CD8-positive, alpha-beta memory T cell (primary cell): ENCODE data around the gene PDLIM7. TPM values are rescaled to one million over a fixed set of nuclear protein-coding genes. Genes with fewer than 3 reads are reported as not detected.

Experiments used
- CTCF ChIA-PET: fragments of 350-600 bp; sonication (Branson Sonifier 250); formaldehyde crosslinking; loops from one replicate; lab custom pipeline; 2021; ENCODE audit warnings: antibody characterized with exemption; lab: Charles Lee
- POLR2A ChIA-PET: fragments of 350-600 bp; sonication (Branson Sonifier 250); formaldehyde crosslinking; loops from one replicate; lab custom pipeline; 2021; ENCODE audit warnings: antibody characterized with exemption; lab: Charles Lee
- DNase-seq, 5 donors: peaks; one replicate each; pipeline versions ENCODE4 v3.0.0 to v3.0.0-alpha.2; 2020 to 2022; ENCODE audit warnings: mixed read lengths in 1 of 5
- H3K27ac ChIP-seq: one replicate; pipeline ENCODE4 v1.7.0; 2013; ENCODE audit warnings: low read depth, mild to moderate bottlenecking, low read length, moderate library complexity
- H3K27me3 ChIP-seq: 2 replicates; pipeline ENCODE4 v1.7.0; 2013; ENCODE audit warnings: low read length, mild to moderate bottlenecking; ENCODE audit not compliant: insufficient read depth, poor library complexity, severe bottlenecking
- H3K36me3 ChIP-seq: 2 replicates; pipeline ENCODE4 v1.7.0; 2013; ENCODE audit warnings: mild to moderate bottlenecking, low read length, moderate library complexity; ENCODE audit not compliant: insufficient read depth
- H3K4me1 ChIP-seq: 2 replicates; pipeline ENCODE4 v1.7.0; 2013; ENCODE audit warnings: mild to moderate bottlenecking, low read length, moderate library complexity; ENCODE audit not compliant: insufficient read depth
- H3K4me3 ChIP-seq: 2 replicates; pipeline ENCODE4 v1.7.0; 2013; ENCODE audit warnings: mild to moderate bottlenecking, low read length
- H3K9me3 ChIP-seq: 2 replicates; pipeline ENCODE4 v1.7.0; 2013; ENCODE audit warnings: mild to moderate bottlenecking, low read length
- H3K27ac Mint-ChIP-seq, 8 donors: one replicate each; pipeline ENCODE4 v1.8.0; 2020 to 2021; ENCODE audit warnings: mixed read lengths in 8 of 8, mild to moderate bottlenecking in 6 of 8, inconsistent platforms in 3 of 8, moderate library complexity in 3 of 8
- H3K27me3 Mint-ChIP-seq, 2 donors: one replicate each; pipeline ENCODE4 v1.8.0; 2020 to 2021; ENCODE audit warnings: mixed read lengths in 2 of 2, mild to moderate bottlenecking in 1 of 2, moderate library complexity in 1 of 2
- H3K36me3 Mint-ChIP-seq, 3 donors: one replicate each; pipeline ENCODE4 v1.8.0; 2020 to 2021; ENCODE audit warnings: mixed read lengths in 3 of 3, inconsistent platforms in 1 of 3, mild to moderate bottlenecking in 1 of 3
- H3K4me1 Mint-ChIP-seq, 3 donors: one replicate each; pipeline ENCODE4 v1.8.0; 2020 to 2021; ENCODE audit warnings: mixed read lengths in 3 of 3, inconsistent platforms in 1 of 3, mild to moderate bottlenecking in 1 of 3
- H3K4me3 Mint-ChIP-seq, 7 donors: one replicate each; pipeline ENCODE4 v1.8.0; 2020 to 2021; ENCODE audit warnings: mixed read lengths in 7 of 7, mild to moderate bottlenecking in 6 of 7, moderate library complexity in 4 of 7, inconsistent platforms in 2 of 7
- H3K9me3 Mint-ChIP-seq, 5 donors: one replicate each; pipeline ENCODE4 v1.8.0; 2020 to 2022; ENCODE audit warnings: mixed read lengths in 5 of 5, mild to moderate bottlenecking in 3 of 5, moderate library complexity in 2 of 5, inconsistent platforms in 1 of 5
- polyA plus RNA-seq: library from polyadenylated mRNA; unstranded; fragments of 300-500 nt; fragmentation: Illumina TruSeq; gene quantifications from one replicate; pipeline ENCODE4 v1.2.3, GENCODE V29; 2021
- total RNA-seq, 2 experiments: library from RNA; stranded (reverse); gene quantifications; one replicate each; pipeline ENCODE4 v1.2.3, GENCODE V29; 2021

PDLIM7 gene
- total and polyA plus RNA-seq, 3 experiments from 2014 or later: 6.0 to 30.4 (median 28.4) TPM

DNA sequence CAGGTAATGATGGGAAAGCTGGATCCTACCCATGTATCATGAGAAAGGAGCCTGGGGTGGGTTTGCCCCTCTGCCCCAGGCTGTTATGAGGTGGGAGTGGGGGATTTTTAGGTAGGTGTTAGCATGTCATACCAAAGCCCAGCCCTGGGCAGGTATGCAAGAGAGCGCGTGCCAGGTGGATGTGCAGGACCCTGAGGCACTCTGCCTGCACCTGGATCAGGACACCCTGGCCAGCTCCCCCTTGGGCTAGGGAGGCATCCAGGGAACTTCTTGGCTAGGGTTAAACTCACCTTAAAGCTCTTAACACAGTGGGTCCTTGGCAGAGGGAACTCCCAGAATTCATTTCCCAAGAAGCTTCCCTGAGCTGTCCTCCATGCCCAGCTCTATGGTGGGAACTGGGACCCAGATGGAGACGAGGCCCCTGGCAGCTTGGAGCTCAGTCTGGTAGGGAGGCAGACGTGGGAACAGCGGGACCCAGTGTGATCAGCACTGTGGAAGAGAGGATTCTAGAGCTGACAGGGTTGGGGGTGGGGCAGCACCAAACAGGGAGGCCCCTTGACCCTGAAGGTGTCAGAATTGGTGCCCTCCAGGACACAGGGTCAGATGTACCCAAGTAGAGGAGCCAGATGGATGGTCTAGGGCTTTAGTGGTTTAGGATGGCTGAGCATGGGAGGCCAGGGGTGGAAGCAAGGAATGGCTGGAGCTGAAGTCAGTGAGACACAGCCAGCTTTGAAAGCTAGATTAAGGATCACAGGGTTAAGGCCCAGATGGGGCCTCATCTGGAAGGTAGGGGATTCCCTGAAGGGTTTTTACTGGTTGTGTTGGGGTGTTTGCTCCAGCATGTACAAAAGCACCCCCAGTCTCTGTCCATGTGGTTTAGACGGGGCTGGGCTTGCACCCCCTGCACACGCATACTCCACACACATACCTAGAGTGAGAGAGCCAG lies 53.0 kb downstream of the PDLIM7 start:
- H3K27me3 Mint-ChIP-seq: no peaks in the 10 kb centered on the region
- H3K9me3 Mint-ChIP-seq: no peaks in the 10 kb centered on the region
- peak overlapping the region in 6 of 7 donors; percentile 13 to 90 (median 68) for H3K4me3 Mint-ChIP-seq
- Histone ChIP-seq H3K4me3 (no peak overlapping the region), H3K36me3 (peaks cover 24% of the 10 kb centered on the region), H3K4me1 (peaks cover 50% of the 10 kb centered on the region), H3K27ac (peak overlapping the region; percentile 66), H3K27me3 (no peaks in the 10 kb centered on the region), H3K9me3 (no peaks in the 10 kb centered on the region)
- H3K4me1 Mint-ChIP-seq: peaks cover 46 to 63% (median 48%) of the 10 kb centered on the region in 3 donors
- H3K36me3 Mint-ChIP-seq: peaks cover 5 to 34% (median 6%) of the 10 kb centered on the region in 3 donors
- ChIA-PET CTCF (interaction anchor here (1.0 to 20.8 kb wide), 9 partner anchors 8 to 73 kb away, joined by 3 to 326 read pairs (median 5); partner anchors contain the start of genes F12, GRK6 and PFN3), POLR2A (interaction anchor here (1.7 to 8.6 kb wide), 5 partner anchors 11 to 74 kb away, joined by 4 to 154 read pairs (median 57); partner anchors contain the start of gene GRK6)
- DNase-seq: peak in 2 of 5 donors; percentile 38 to 55
- H3K27ac Mint-ChIP-seq: peak overlapping the region; percentile 83 to 100 (median 96)

- Histone ChIP-seq H3K9me3 (no peaks in the 10 kb centered on the region), H3K4me1 (peaks cover 46% of the 10 kb centered on the region), H3K27me3 (no peaks in the 10 kb centered on the region), H3K27ac (no peak overlapping the region), H3K4me3 (no peak overlapping the region), H3K36me3 (peaks cover 29% of the 10 kb centered on the region)
- peaks cover 48 to 66% (median 52%) of the 10 kb centered on the region in 3 donors for H3K4me1 Mint-ChIP-seq
- peak overlapping the region in 1 of 7 donors; percentile 68 for H3K4me3 Mint-ChIP-seq
- DNase-seq: no peak
- peak overlapping the region; percentile 50 to 100 (median 93) for H3K27ac Mint-ChIP-seq
- CTCF ChIA-PET: interaction anchor here (1.1 to 20.8 kb wide), 8 partner anchors 9 to 72 kb away, joined by 3 to 326 read pairs (median 26); partner anchors contain the start of genes F12, GRK6 and PFN3
- POLR2A ChIA-PET: interaction anchor here (0.6 to 8.6 kb wide), 6 partner anchors 12 to 210 kb away, joined by 3 to 154 read pairs (median 52); partner anchors contain the start of gene GRK6
- H3K9me3 Mint-ChIP-seq: no peaks in the 10 kb centered on the region
- H3K27me3 Mint-ChIP-seq: no peaks in the 10 kb centered on the region
- peaks cover 5 to 42% (median 10%) of the 10 kb centered on the region in 3 donors for H3K36me3 Mint-ChIP-seq
These were observed 54.0 kb downstream of the PDLIM7 start for GRCh38 chr5:177443144-177443983.

DNA sequence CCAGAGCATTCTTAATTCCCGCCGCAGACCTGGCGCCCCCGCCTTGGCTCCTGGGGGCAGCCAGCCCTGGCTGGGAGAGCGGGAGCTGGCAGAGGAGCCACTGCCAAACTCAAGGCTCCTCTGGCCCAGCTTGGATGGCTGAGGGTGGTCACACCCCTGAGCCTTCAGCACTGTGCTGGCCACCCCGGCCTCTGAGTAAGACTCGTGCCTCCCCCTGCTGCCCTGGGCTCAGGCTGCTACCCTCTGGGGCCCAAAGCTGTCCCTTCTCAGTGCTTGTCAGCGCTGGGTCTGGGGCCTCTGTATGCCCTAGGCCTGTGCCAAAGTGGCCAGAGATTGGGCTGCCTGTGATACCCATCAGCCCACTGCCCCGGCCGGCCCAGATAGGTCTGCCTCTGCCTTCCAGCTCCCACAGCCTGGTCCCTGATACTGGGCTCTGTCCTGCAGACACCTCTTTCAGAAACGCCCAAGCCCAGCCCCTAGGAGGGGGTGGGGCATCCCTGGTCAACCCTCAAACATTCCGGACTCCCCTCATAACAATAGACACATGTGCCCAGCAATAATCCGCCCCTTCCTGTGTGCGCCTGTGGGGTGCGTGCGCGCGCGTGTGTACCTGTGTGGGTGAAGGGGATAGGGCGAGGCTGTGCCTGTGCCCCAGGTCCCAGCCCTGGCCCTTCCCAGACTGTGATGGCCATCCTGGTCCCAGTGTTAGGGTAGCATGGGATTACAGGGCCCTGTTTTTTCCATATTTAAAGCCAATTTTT lies 55.2 kb downstream of the PDLIM7 start:
- no peak overlapping the region for H3K27ac ChIP-seq
- ChIA-PET CTCF (interaction anchor here (1.3 to 20.8 kb wide), 6 partner anchors 13 to 55 kb away, joined by 3 to 326 read pairs (median 164); partner anchors contain the start of genes F12, GRK6, PDLIM7 and PFN3), POLR2A (interaction anchor here (1.5 to 8.6 kb wide), 4 partner anchors 10 to 39 kb away, joined by 3 to 154 read pairs (median 36); partner anchors contain the start of gene GRK6)
- Mint-ChIP-seq H3K27ac (peak overlapping the region in 4 of 8 donors; percentile 3 to 65 (median 56)), H3K4me1 (peaks cover 49 to 68% (median 53%) of the 10 kb centered on the region in 3 donors), H3K9me3 (no peaks in the 10 kb centered on the region), H3K27me3 (no peaks in the 10 kb centered on the region), H3K36me3 (peaks cover 5 to 54% (median 17%) of the 10 kb centered on the region in 3 donors), H3K4me3 (peak overlapping the region in 1 of 7 donors; percentile 42)
- no peak overlapping the region for H3K4me3 ChIP-seq
- no peaks in the 10 kb centered on the region for H3K27me3 ChIP-seq
- no peak for DNase-seq
- peaks cover 43% of the 10 kb centered on the region for H3K4me1 ChIP-seq
- H3K9me3 ChIP-seq: no peaks in the 10 kb centered on the region
- peaks cover 40% of the 10 kb centered on the region for H3K36me3 ChIP-seq

GRCh38 chr5:177440990-177441780 lies 56.2 kb downstream of the PDLIM7 start:
- Mint-ChIP-seq H3K36me3 (peaks cover 5 to 64% (median 19%) of the 10 kb centered on the region in 3 donors), H3K27me3 (no peaks in the 10 kb centered on the region), H3K4me1 (peaks cover 55 to 77% (median 61%) of the 10 kb centered on the region in 3 donors), H3K9me3 (no peaks in the 10 kb centered on the region), H3K4me3 (no peak overlapping the region), H3K27ac (peak overlapping the region in 5 of 8 donors; percentile 65 to 94 (median 76))
- CTCF ChIA-PET: interaction anchor here (1.3 to 20.8 kb wide), 7 partner anchors 12 to 56 kb away, joined by 3 to 326 read pairs (median 47); partner anchors contain the start of genes F12, GRK6, PDLIM7 and PFN3
- POLR2A ChIA-PET: interaction anchor here (0.9 to 8.6 kb wide), 5 partner anchors 9 to 38 kb away, joined by 3 to 154 read pairs (median 7); partner anchors contain the start of gene GRK6
- Histone ChIP-seq H3K4me1 (peaks cover 51% of the 10 kb centered on the region), H3K27me3 (no peaks in the 10 kb centered on the region), H3K36me3 (peaks cover 49% of the 10 kb centered on the region), H3K9me3 (no peaks in the 10 kb centered on the region), H3K4me3 (no peak overlapping the region), H3K27ac (peak overlapping the region; percentile 43)
- DNase-seq: no peak

DNA sequence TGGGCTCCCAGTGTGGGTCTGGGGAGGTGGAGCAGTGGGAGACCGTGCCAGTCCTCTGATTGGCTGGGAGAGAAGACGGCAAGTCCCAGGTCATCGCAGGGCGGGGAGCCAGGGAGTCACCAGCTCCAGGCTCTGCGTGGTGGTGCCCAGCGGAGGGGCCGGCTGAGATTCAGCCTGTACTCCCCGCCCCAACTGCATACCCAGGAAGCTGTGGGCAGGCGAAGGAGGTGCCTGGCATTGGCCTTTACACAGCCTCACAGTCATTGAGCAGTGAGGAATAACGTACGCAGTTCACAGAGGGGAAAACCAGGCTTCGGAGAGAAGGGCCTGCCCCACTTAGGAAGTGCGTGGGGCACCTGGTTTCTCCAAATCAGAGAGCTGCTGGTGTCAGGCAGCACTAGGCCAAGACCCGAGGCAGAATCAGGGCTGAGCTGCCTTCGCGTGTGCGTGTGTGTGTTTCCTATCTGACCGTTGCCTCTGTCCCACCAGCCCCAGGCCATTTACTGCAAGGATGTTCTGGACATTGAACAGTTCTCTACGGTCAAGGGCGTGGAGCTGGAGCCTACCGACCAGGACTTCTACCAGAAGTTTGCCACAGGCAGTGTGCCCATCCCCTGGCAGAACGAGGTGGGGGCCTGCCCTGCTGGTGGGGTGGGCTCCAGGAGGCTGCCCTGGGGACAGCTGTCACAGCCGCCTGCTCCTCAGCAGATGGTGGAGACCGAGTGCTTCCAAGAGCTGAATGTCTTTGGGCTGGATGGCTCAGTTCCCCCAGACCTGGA lies 57.0 kb downstream of the PDLIM7 start:
- peak in 4 of 5 donors; percentile 38 to 65 (median 59) for DNase-seq
- Histone ChIP-seq H3K27ac (peak overlapping the region; percentile 43), H3K36me3 (peaks cover 52% of the 10 kb centered on the region), H3K9me3 (no peaks in the 10 kb centered on the region), H3K4me1 (peaks cover 49% of the 10 kb centered on the region), H3K4me3 (no peak overlapping the region), H3K27me3 (no peaks in the 10 kb centered on the region)
- H3K27ac Mint-ChIP-seq: peak overlapping the region; percentile 13 to 96 (median 93)
- H3K9me3 Mint-ChIP-seq: no peaks in the 10 kb centered on the region
- ChIA-PET POLR2A (interaction anchor here (0.6 to 2.4 kb wide), 5 partner anchors 9 to 66 kb away, joined by 3 to 14 read pairs (median 3); partner anchors contain the start of gene GRK6), CTCF (interaction anchor here (0.6 to 20.8 kb wide), 8 partner anchors 11 to 916 kb away, joined by 3 to 326 read pairs (median 8); partner anchors contain the start of genes F12, GRK6, PDLIM7 and PFN3)
- H3K36me3 Mint-ChIP-seq: peaks cover 5 to 70% (median 19%) of the 10 kb centered on the region in 3 donors
- peaks cover 47 to 75% (median 53%) of the 10 kb centered on the region in 3 donors for H3K4me1 Mint-ChIP-seq
- peak overlapping the region in 5 of 7 donors; percentile 9 to 67 (median 44) for H3K4me3 Mint-ChIP-seq
- H3K27me3 Mint-ChIP-seq: no peaks in the 10 kb centered on the region
